ENCODE data around the gene ZPBP2. TPM values are rescaled to one million over a fixed set of nuclear protein-coding genes. Genes with fewer than 3 reads are reported as not detected.

ZPBP2 gene
- polyA plus RNA-seq, 3 donors = not detected

DNA sequence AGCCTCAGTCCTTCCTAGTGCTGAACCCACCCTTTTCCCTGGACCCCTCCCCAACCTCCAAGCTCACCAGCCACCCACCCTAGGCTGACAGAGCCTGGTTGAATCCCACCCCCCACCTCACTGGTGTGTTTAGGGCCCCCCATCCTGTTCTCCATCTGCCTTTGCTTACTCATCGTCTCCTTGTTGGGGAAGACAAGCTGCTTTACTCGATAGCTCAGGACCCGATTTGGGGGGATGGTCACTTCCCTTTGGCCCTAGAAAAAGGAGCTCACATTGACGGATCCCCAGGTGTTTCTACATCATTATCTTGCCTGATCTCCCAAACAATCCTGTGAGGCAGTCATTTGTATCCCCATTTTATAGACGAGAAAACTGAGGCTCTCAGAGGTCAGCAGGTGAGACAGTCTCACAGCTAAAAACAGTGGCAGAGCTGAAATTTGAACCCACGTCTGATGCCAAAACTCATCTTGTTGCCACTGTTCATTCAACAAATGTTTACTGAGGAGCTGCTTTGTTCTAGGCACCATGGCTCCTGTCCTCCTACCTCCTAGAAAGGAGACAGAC is 40.9 kb downstream of the ZPBP2 start:
- no peak for TF ChIP-seq CTCF (IDR thresholded peaks at IDR 0.05)
- intact Hi-C loops (cut with micrococcal nuclease) = no loop called here
- H3K4me1 ChIP-seq (ENCODE audit: control insufficient read depth in 1 of 2, insufficient read depth in 2 of 2, low read length in 2 of 2) = no peaks in the 10 kb centered on the region
- no peaks in the 10 kb centered on the region for H3K4me1 Mint-ChIP-seq
- H3K4me3 ChIP-seq (replicated peaks in 1 of 3; ENCODE audit: low read depth in 2 of 3, low read length in 3 of 3) = no peak overlapping the region
- H3K27ac ChIP-seq (ENCODE audit: low read depth in 1 of 2, low read length in 2 of 2) = no peak overlapping the region
- no peak for DNase-seq
- H3K27ac Mint-ChIP-seq = no peak overlapping the region
- no peaks in the 10 kb centered on the region for H3K27me3 ChIP-seq (ENCODE audit: control insufficient read depth in 2 of 2, insufficient read depth in 2 of 2, low read length in 2 of 2)
- peaks cover 0 to 3% (median 2%) of the 10 kb centered on the region in 3 donors for H3K27me3 Mint-ChIP-seq (ENCODE audit: low read depth in 3 of 3)
- no peaks in the 10 kb centered on the region for H3K79me2 ChIP-seq (ENCODE audit: insufficient read depth, low read length)
- no peaks in the 10 kb centered on the region for H3K9me3 ChIP-seq (replicated peaks in 1 of 2; ENCODE audit: control insufficient read depth in 1 of 2, insufficient read depth in 1 of 2, low read length in 2 of 2)
- no peaks in the 10 kb centered on the region for H3K9me3 Mint-ChIP-seq
- no peaks in the 10 kb centered on the region for H3K36me3 ChIP-seq (replicated peaks in 1 of 2; ENCODE audit: control insufficient read depth in 1 of 2, insufficient read depth in 2 of 2, low read length in 2 of 2)
- H3K4me3 Mint-ChIP-seq = no peak overlapping the region
- H2AFZ ChIP-seq (ENCODE audit: insufficient read depth, low read depth, low read length, poor library complexity, severe bottlenecking) = no peak overlapping the region
- no peak overlapping the region for H3K9ac ChIP-seq (ENCODE audit: insufficient read depth, low read length, poor library complexity, severe bottlenecking)
- H3K4me2 ChIP-seq (replicated peaks; ENCODE audit: extremely low read depth, low read length, poor library complexity, severe bottlenecking) = no peak overlapping the region
- 93% methylated on average over 6 of the region's 6 CpGs for WGBS (ENCODE audit: insufficient coverage)
- no peaks in the 10 kb centered on the region for H4K20me1 ChIP-seq (ENCODE audit: insufficient read depth, low read length)
- H3K36me3 Mint-ChIP-seq = peaks cover 2 to 7% of the 10 kb centered on the region in 2 donors

DNA sequence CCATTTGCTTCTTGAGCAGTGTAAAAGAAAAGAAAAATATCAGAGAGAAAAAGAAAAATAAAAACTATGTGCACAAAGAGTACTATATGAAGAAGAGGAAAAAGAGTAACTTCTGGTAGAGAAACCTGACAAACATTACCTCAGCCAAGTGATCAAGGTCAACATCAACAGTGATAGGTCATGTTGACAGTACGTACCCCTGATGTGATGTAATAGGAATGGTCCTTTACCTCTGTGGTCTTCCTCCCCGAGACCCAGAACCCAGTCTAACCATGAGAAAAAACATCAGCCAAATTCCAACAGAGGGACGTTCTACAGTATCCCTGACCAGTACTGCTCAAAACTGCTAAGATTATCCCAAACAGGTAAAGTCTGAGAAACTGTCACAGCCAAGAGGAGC is 46.0 kb downstream of the ZPBP2 start:
- Mint-ChIP-seq H3K4me1 (no peaks in the 10 kb centered on the region), H3K27ac (peak overlapping the region in 1 of 7 donors; percentile 37), H3K36me3 (peaks cover 13% of the 10 kb centered on the region in 2 donors), H3K9me3 (no peaks in the 10 kb centered on the region), H3K4me3 (no peak overlapping the region), H3K27me3 (ENCODE audit: low read depth in 3 of 3) (peaks cover 0 to 1% (median 0%) of the 10 kb centered on the region in 3 donors)
- Histone ChIP-seq H3K27ac (ENCODE audit: low read depth in 1 of 2, low read length in 2 of 2) (no peak overlapping the region), H3K4me3 (replicated peaks in 1 of 3; ENCODE audit: low read depth in 2 of 3, low read length in 3 of 3) (no peak overlapping the region), H3K9me3 (replicated peaks in 1 of 2; ENCODE audit: control insufficient read depth in 1 of 2, insufficient read depth in 1 of 2, low read length in 2 of 2) (no peaks in the 10 kb centered on the region), H3K27me3 (ENCODE audit: control insufficient read depth in 2 of 2, insufficient read depth in 2 of 2, low read length in 2 of 2) (no peaks in the 10 kb centered on the region), H3K36me3 (replicated peaks in 1 of 2; ENCODE audit: control insufficient read depth in 1 of 2, insufficient read depth in 2 of 2, low read length in 2 of 2) (no peaks in the 10 kb centered on the region), H3K4me1 (ENCODE audit: control insufficient read depth in 1 of 2, insufficient read depth in 2 of 2, low read length in 2 of 2) (no peaks in the 10 kb centered on the region), H4K20me1 (ENCODE audit: insufficient read depth, low read length) (no peaks in the 10 kb centered on the region), H3K79me2 (ENCODE audit: insufficient read depth, low read length) (no peaks in the 10 kb centered on the region), H3K9ac (ENCODE audit: insufficient read depth, low read length, poor library complexity, severe bottlenecking) (no peak overlapping the region), H2AFZ (ENCODE audit: insufficient read depth, low read depth, low read length, poor library complexity, severe bottlenecking) (no peak overlapping the region), H3K4me2 (replicated peaks; ENCODE audit: extremely low read depth, low read length, poor library complexity, severe bottlenecking) (no peak overlapping the region)
- WGBS (ENCODE audit: insufficient coverage) = no CpG with 5 or more reads among the region's 3 CpGs
- TF ChIP-seq CTCF (IDR thresholded peaks at IDR 0.05) = no peak
- intact Hi-C loops (cut with micrococcal nuclease) = no loop called here
- DNase-seq = no peak

All from CD14-positive monocyte (primary cell).